B cell (primary cell): ENCODE measurements around the gene IL20RA. TPM values are rescaled to one million over a fixed set of nuclear protein-coding genes. Genes with fewer than 3 reads are reported as not detected.

Experiments used
- ATAC-seq: fragments of 200-7000 bp; cut with Tn5 transposase; one replicate; pipeline ENCODE4 v1.10.0; 2021; ENCODE audit warnings: low read depth, mild to moderate bottlenecking, moderate number of reproducible peaks, moderate library complexity
- CTCF ChIA-PET: fragments of 350-600 bp; sonication (Branson Sonifier 250); formaldehyde crosslinking; loops from one replicate; lab custom pipeline; 2021; ENCODE audit warnings: antibody characterized with exemption, inconsistent platforms; lab: Charles Lee
- POLR2A ChIA-PET: fragments of 350-600 bp; sonication (Branson Sonifier 250); formaldehyde crosslinking; loops from one replicate; lab custom pipeline; 2021; ENCODE audit warnings: antibody characterized with exemption; lab: Charles Lee
- DNase-seq: peaks from one replicate; pipeline ENCODE4 v3.0.0; 2013
- H2AFZ ChIP-seq: 2 replicates; pipeline ENCODE4 v1.6.1; 2012; ENCODE audit warnings: mild to moderate bottlenecking, low read depth, low read length; ENCODE audit not compliant: insufficient read depth, poor library complexity, severe bottlenecking
- H3K27ac ChIP-seq, 2 donors: 1 replicate in 1 of 2; 2 replicates in 1 of 2; pipeline ENCODE4 v1.5.1; 2012 to 2013; ENCODE audit warnings: low read length in 2 of 2, mild to moderate bottlenecking in 2 of 2, moderate library complexity in 1 of 2
- H3K27me3 ChIP-seq, 4 experiments: fragments of 200-600 bp in 1 of 4; sonication (generic) in 1 of 4; replicated peaks in 1 of 4; 1 replicate in 2 of 4; 2 replicates in 2 of 4; pipeline versions ENCODE4 v1.6.1 to v1.7.0; 2013 to 2016; ENCODE audit warnings: low read length in 3 of 4, mild to moderate bottlenecking in 2 of 4, mixed read lengths in 1 of 4, moderate library complexity in 1 of 4; ENCODE audit not compliant: insufficient read depth in 4 of 4, control insufficient read depth in 3 of 4; ENCODE audit errors: control extremely low read depth in 1 of 4
- H3K36me3 ChIP-seq, 2 experiments: replicated peaks in 1 of 2; 1 replicate in 1 of 2; 2 replicates in 1 of 2; pipeline versions ENCODE4 v1.6.1 to v1.7.1; 2013; ENCODE audit warnings: low read length in 1 of 2; ENCODE audit not compliant: insufficient read depth in 2 of 2, control insufficient read depth in 1 of 2; ENCODE audit errors: control extremely low read depth in 1 of 2, extremely low read depth in 1 of 2
- H3K4me1 ChIP-seq, 2 donors: fragments of 200-600 bp in 1 of 2; sonication (generic) in 1 of 2; 1 replicate in 1 of 2; 2 replicates in 1 of 2; pipeline versions ENCODE4 v1.5.1 to v1.6.1; 2013 to 2017; ENCODE audit warnings: low read length in 2 of 2; ENCODE audit not compliant: control insufficient read depth in 2 of 2, insufficient read depth in 2 of 2
- H3K4me2 ChIP-seq: replicated peaks from 2 replicates; pipeline ENCODE3; 2012; ENCODE audit warnings: mild to moderate bottlenecking, low read depth, low read length; ENCODE audit not compliant: poor library complexity, severe bottlenecking
- H3K4me3 ChIP-seq, 5 experiments: fragments of 200-600 bp in 1 of 5; sonication (generic) in 1 of 5; 1 replicate in 3 of 5; 2 replicates in 2 of 5; pipeline versions ENCODE4 v1.5.1 to v1.7.0; 2011 to 2016; ENCODE audit warnings: low read length in 4 of 5, mild to moderate bottlenecking in 4 of 5, low read depth in 2 of 5, control low read depth in 1 of 5, moderate library complexity in 1 of 5; ENCODE audit not compliant: insufficient read depth in 1 of 5; ENCODE audit errors: control extremely low read depth in 1 of 5, extremely low read depth in 1 of 5
- H3K79me2 ChIP-seq: fragments of 200-600 bp; sonication (generic); one replicate; pipeline ENCODE4 v1.6.0; 2016; ENCODE audit warnings: low read length; ENCODE audit not compliant: control insufficient read depth, insufficient read depth
- H3K9ac ChIP-seq: fragments of 200-600 bp; sonication (generic); 2 replicates; pipeline ENCODE4 v1.6.1; 2017; ENCODE audit warnings: mild to moderate bottlenecking, low read length, moderate library complexity
- H3K9me3 ChIP-seq, 3 donors: one replicate each; pipeline versions ENCODE4 v1.6.1 to v1.7.1; 2013; ENCODE audit warnings: low read length in 2 of 3; ENCODE audit not compliant: control insufficient read depth in 2 of 3, insufficient read depth in 1 of 3; ENCODE audit errors: control extremely low read depth in 1 of 3
- H4K20me1 ChIP-seq: 2 replicates; pipeline ENCODE4 v1.6.0; 2012; ENCODE audit warnings: mild to moderate bottlenecking, low read length; ENCODE audit not compliant: insufficient read depth, control insufficient read depth, poor library complexity, severe bottlenecking
- H3K27ac Mint-ChIP-seq: one replicate; pipeline ENCODE4 v1.8.0; 2021; ENCODE audit warnings: mixed read lengths
- H3K27me3 Mint-ChIP-seq: one replicate; pipeline ENCODE4 v1.8.0; 2021; ENCODE audit warnings: mixed read lengths
- H3K4me1 Mint-ChIP-seq: one replicate; pipeline ENCODE4 v1.8.0; 2021; ENCODE audit warnings: mixed read lengths
- H3K4me3 Mint-ChIP-seq: one replicate; pipeline ENCODE4 v1.8.0; 2021; ENCODE audit warnings: mixed read lengths
- H3K9me3 Mint-ChIP-seq: one replicate; pipeline ENCODE4 v1.8.0; 2022; ENCODE audit warnings: mixed read lengths; ENCODE audit not compliant: insufficient read depth
- EZH2 ChIP-seq: IDR thresholded peaks from 2 replicates; pipeline ENCODE4 v1.6.1; 2012; ENCODE audit warnings: borderline replicate concordance, low read depth, mild to moderate bottlenecking, moderate library complexity, low read length; ENCODE audit not compliant: insufficient read depth, poor library complexity, severe bottlenecking
- WGBS: methylation state at CpG from one replicate; pipeline ENCODE4 v1.1.5; 2013; ENCODE audit warnings: missing lambda C conversion rate; ENCODE audit not compliant: insufficient coverage; 5-methylcytosine and 5-hydroxymethylcytosine counted together
- intact Hi-C: fragments of 100-400 bp; cut with micrococcal nuclease; formaldehyde crosslinking; loops from one replicate; pipeline ENCODE4 v1.10.0; 2022
- polyA plus RNA-seq: library from polyadenylated mRNA; depleted of rRNA; stranded (reverse); fragments of >200 nt; gene quantifications from 2 replicates; pipeline ENCODE4 v1.2.3, GENCODE V29; 2012
- total RNA-seq, 2 donors: library from RNA; stranded (reverse); fragments of 120-200 nt in 1 of 2; gene quantifications; 1 replicate in 1 of 2; 2 replicates in 1 of 2; pipeline versions ENCODE4 v1.2.3 to v1.2.4, GENCODE V29; 2013 to 2022
- TF ChIP-seq, protein P1 (sequence below): fragments of 200-600 bp; IDR thresholded peaks from one replicate; pipeline ENCODE4 v1.8.0; 2022; ENCODE audit warnings: antibody characterized with exemption, mild to moderate bottlenecking

IL20RA gene
- total and polyA plus RNA-seq, 2 donors (not counting 1 experiment from before 2014, with no cell fraction given): not detected

DNA sequence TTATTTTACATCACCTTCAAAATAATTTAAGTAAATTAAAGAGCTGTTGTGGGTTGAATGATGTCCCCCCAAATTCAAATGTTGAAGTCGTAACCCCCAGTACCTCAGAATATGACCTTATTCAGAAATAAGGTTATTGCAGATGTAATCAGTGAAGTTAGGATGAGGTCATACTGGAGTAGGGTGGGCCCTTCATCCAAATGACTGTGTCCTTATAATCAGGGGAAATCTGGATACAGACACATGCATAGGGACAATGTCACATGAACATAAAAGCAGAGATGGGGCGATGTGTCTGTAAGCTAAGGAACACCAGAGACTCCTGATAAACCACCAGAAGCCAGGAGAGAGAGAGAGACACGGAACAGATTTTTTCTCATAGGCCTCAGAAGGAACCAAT is 13.3 kb upstream of the IL20RA start:
- H3K9me3 Mint-ChIP-seq: no peaks in the 10 kb centered on the region
- peaks cover 0 to 13% (median under 1%) of the 10 kb centered on the region in 4 experiments for H3K27me3 ChIP-seq
- no peak overlapping the region for H2AFZ ChIP-seq
- H3K79me2 ChIP-seq: no peaks in the 10 kb centered on the region
- H3K4me1 Mint-ChIP-seq: no peaks in the 10 kb centered on the region
- DNase-seq: no peak
- ChIA-PET POLR2A (no interaction called here), CTCF (no interaction called here)
- WGBS: no CpG with 5 or more reads among the region's 3 CpGs
- TF ChIP-seq, protein P1, sequence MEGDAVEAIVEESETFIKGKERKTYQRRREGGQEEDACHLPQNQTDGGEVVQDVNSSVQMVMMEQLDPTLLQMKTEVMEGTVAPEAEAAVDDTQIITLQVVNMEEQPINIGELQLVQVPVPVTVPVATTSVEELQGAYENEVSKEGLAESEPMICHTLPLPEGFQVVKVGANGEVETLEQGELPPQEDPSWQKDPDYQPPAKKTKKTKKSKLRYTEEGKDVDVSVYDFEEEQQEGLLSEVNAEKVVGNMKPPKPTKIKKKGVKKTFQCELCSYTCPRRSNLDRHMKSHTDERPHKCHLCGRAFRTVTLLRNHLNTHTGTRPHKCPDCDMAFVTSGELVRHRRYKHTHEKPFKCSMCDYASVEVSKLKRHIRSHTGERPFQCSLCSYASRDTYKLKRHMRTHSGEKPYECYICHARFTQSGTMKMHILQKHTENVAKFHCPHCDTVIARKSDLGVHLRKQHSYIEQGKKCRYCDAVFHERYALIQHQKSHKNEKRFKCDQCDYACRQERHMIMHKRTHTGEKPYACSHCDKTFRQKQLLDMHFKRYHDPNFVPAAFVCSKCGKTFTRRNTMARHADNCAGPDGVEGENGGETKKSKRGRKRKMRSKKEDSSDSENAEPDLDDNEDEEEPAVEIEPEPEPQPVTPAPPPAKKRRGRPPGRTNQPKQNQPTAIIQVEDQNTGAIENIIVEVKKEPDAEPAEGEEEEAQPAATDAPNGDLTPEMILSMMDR: no peak
- no peak for TF ChIP-seq EZH2
- no peak overlapping the region for H3K9ac ChIP-seq
- H3K9me3 ChIP-seq: no peaks in the 10 kb centered on the region
- H3K4me1 ChIP-seq: no peaks in the 10 kb centered on the region
- no peak for ATAC-seq
- H3K27ac Mint-ChIP-seq: no peak overlapping the region
- H3K27ac ChIP-seq: no peak overlapping the region
- intact Hi-C loops: no loop called here
- no peak overlapping the region for H3K4me3 Mint-ChIP-seq
- H3K27me3 Mint-ChIP-seq: peaks cover 14% of the 10 kb centered on the region
- H4K20me1 ChIP-seq: no peaks in the 10 kb centered on the region
- no peak overlapping the region for H3K4me3 ChIP-seq
- no peaks in the 10 kb centered on the region for H3K36me3 ChIP-seq
- H3K4me2 ChIP-seq: no peak overlapping the region

DNA sequence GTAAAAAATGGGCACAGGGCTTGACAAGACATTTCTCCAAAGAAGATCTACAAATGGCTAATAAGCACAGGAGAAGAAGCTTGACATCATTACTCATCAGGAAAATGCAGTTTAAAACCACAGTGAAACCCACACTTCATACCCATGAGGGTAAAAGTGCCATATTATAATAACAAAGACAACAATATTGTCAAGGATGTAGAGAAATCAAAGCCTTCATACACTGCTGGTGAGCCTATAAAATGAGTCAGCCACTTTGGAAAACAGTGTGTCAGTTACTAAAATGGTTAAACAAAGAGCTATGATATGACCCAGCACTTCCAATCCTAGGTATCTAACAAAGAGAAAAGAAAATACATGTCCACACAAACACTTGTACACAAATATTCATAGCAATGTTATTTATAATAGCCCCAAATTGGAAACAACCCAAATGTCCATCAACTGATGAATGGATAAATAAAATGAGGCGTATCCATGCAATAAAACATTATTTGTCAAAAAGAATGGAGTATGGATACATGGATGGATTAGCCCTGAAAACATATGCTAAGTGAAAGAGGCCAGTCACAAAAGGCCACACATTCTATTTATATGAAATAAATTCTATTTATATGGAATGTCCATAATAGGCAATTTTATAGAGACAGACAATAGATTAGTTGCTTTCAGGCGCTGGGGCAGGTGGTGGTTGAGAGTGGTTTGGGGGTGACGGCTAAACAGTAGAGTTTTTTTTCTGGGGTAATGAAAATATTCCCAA is 11.5 kb upstream of the IL20RA start:
- no CpG with 5 or more reads among the region's 3 CpGs for WGBS
- no peak overlapping the region for H3K27ac ChIP-seq

More for the DNA sequence above, 11.5 kb upstream of the IL20RA start:
- Histone ChIP-seq H3K9me3 (no peaks in the 10 kb centered on the region), H3K9ac (no peak overlapping the region), H3K36me3 (no peaks in the 10 kb centered on the region), H3K79me2 (no peaks in the 10 kb centered on the region), H2AFZ (no peak overlapping the region), H3K27me3 (peaks cover 0 to 23% (median 8%) of the 10 kb centered on the region in 4 experiments), H3K4me1 (no peaks in the 10 kb centered on the region), H3K4me3 (no peak overlapping the region), H3K4me2 (no peak overlapping the region), H4K20me1 (no peaks in the 10 kb centered on the region)
- CTCF ChIA-PET: no interaction called here
- POLR2A ChIA-PET: no interaction called here
- Mint-ChIP-seq H3K27me3 (peaks cover 27% of the 10 kb centered on the region), H3K4me1 (no peaks in the 10 kb centered on the region), H3K4me3 (no peak overlapping the region), H3K9me3 (no peaks in the 10 kb centered on the region), H3K27ac (no peak overlapping the region)
- no peak for ATAC-seq
- intact Hi-C loops: no loop called here
- no peak for DNase-seq
- TF ChIP-seq EZH2: no peak
- TF ChIP-seq, protein P1: no peak
